HG02970 (cell line): ENCODE results near the gene ANKRD55.
"Not testable (repeated sequence)": the region's sequence is repeated elsewhere in the genome, so short reads cannot be mapped to it uniquely, and the experiment has no call there.

Experiments used
- ATAC-seq: cut with Tn5 transposase; IDR thresholded peaks from one replicate; pipeline ENCODE4 v1.9.1; 2021; ENCODE audit warnings: mild to moderate bottlenecking, moderate library complexity, moderate number of reproducible peaks; ENCODE audit not compliant: unreplicated experiment, low FRiP score

ANKRD55 gene

DNA sequence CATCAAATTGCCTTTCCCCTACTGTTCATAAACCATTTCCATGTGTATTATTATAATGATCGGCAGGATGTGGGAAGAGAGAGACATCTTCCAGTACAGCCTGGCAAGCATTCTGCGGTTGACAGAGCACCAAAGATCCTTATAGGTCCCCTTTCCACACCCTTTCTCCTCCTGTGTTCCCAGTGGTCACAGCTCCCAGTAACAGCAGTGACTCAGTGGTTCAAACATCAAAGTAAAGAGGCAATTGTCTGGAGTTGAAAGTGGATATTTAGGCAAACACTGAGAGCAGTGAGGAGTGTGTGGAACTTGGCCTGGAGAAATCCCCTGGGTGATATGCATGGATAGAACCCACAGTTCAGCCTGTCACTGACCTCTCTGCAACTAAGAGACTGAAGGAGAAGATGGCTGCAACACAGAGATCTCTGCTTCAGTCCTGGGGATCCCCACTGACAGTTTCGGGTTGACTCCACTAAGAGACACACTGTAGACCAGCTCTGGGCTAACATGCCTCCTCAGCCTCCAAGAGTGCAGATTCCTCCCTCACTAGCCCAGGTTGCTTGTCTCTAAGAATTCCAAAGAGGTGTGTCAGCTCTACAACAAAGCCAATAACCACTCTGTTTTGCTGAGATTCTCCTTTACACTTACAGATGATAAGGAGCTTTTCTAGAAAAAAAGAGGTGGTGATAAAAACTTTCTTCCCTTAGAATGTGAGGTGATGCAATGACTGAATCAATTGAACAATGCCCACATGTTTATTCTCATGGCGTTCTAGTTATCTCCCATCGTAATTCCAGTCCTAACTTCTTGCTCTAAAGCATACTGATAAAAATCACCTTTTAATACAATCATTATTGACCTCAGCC, 143.9 kb downstream of the ANKRD55 start:
- ATAC-seq, result no peak

DNA sequence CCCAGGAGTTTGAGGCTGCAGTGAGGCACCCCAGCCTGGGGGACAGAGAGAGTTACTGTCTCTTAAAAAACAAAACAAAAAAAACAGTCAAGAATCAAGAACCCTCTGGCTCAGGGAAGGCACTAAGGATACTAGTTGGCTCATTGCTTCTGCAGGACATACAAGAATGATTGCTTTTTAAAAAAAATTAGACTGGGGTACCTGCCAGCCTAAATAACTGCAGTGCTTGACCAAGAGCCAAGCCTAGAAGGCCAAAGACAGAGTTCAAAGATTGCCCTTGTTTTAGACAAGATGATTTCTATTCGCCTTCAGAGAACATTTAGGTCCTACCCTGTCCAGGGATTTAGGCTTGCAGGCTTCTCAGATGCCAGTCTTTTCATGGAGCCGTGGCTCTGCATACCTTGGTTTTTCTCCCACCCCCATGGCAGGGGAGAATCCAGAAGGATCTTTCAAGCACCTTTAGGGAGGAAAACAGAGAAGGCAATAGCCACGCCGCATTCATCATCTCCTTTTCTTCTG, 144.6 kb downstream of the ANKRD55 start:
- no peak for ATAC-seq

DNA sequence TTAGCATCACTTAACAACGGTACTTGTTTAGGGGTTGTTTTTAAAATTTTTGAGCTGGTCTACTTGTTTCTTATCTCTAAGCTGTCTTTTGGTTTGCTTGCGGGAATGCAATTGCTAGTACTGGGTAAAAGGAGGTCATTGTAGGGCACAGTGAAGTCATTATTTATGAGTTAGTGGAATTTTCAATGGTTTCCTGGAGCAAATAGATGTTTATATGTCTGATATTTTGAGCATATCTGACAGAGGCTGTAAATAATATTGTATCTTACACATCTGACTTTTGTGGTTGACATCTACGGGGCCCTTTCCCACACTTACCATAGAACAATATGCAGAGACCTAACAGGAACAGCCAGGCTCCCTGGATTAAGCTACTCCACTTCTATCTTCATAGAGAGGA, 147.9 kb downstream of the ANKRD55 start:
- ATAC-seq, result no peak

DNA sequence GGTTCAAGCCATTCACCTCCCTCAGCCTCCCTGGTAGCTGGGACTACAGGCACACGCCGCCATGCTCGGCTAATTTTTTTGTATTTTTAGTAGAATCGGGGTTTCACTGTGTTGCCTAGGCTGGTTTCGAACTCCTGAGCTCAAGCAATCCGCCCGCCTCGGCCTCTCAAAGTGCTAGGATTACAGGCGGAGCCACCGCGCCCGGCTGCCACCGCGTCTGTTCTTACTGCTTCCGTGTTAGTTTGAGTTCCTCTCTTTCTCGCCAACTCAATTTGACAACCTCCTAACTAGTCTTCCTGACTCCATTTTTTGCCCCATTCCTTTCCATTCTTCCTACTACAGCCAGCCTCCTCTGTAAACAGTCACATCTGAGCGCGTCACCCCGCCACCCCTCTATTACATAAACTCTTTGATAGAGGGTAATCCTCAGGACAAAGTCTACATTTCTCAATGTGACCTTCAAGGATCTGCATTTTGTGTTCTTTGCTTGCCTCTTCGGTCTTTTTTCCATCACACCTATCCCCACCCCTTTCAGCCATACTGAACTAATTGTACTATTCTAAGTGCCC, 149.8 kb downstream of the ANKRD55 start:
- no peak for ATAC-seq

DNA sequence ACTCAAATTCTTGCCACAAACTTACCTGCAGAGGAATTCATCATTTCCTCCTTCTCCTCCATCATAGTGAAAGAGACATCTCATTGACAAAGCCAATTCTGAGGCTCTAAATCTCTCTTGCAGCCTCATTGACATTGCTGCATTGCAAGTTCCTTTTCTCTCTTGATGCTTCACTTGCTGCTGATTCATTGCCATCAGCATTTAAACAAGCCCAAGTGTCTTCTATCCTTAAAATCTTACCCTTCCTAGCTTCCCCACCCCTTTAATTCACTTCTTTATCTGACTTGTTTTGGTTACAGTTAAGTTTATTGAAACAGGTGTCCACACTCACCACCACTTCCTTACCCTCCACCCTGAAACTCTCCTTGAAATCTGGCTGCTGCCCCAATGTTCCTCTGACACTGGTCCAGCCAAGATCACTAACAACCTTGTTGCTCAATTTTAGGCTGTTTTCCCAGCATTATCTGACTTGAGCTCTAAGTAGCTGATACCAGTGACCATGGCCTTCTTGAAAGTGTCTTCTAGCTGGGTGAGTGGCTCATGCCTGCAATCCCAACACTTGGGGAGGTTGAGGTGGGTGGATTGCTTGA, 152.0 kb downstream of the ANKRD55 start:
- peak; percentile 25 for ATAC-seq

DNA sequence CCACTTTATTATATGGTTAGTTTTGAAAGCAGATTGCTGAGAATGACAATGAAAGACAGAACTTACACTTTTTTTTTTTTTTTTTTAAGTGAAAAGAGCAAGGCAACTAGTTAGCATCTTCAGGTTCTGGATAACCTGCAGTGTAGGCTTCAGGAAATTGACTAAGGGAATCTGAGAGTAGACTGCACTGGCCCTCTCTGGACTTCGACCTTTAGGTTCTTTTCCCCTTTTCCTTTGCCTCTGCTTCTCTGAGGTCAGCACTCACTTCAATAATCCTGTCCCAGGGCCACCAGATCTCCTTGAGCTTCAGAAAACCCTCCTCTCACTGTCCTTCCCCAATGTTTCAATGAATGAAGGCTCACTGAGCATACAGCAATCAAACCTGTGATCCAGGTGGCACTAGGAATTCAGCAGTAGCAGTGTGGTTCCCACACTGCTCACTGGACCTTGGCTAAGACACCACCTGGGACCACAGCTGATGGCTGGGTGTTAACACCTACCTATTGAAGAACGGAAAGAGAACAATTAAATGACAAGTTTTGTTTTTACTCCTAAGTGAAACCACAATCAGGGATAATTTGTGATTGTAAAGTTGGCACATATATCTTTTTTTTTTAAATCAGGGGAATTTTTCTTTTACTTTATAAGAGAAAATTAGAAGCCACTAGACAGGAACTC, 152.6 kb downstream of the ANKRD55 start:
- peak; percentile 62 for ATAC-seq

DNA sequence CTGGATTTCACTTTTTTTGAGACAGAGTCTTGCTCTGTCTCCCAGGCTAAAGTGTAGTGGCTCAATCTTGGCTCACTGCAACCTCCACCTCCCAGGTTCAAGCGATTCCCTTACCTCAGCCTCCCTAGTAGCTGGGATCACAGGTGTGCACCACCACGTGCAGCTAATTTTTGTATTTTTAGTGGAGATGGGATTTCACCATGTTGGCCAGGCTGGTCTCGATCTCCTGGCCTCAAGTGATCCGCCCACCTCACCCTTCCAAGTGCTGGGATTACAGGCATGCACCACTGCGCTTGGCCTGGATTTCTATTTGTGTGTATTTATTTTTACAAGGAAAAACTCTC, 154.0 kb downstream of the ANKRD55 start:
- not testable (repeated sequence) for ATAC-seq

DNA sequence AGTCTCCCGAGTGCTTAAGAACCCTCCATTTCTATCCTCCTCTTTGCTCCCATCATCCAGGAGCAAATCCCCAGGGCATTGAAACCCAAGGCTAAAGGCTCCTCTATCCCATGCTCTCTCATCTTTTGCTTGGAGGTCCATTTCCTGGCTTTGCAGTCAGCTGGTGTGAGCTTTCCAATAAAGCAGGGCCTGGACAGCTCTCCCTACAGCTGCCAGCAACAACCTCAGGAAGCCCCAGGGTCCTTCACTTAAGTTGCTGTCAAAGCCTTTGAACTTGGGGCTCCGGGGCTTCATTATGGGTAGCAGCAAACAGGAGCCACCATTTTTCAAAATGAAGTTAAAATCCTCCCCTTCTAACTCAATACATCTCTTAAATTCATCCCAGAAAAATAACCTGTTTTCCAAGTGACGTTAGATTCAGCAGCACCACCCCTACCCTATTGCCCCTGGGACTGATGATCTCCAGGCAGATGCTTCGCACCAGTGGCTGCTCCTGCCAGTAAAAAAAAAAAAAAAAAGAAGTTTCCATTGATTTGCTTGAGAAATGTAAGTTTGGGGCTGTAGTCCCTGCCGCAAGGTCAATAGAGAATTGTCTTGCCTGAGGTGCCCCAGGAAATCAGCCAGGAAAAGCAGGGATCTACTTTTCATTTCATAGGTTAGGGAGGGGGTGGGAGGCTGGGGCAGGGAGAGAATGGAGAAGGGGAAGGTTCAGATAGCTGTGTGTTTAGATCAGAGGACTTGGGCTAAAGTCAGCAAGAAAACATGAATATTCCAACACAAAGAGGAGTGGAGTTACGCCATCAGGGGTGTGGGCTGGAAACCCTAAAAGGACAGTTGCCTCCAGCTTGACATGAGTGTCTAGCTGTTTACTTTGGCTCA, 154.6 kb downstream of the ANKRD55 start:
- ATAC-seq, result no peak

DNA sequence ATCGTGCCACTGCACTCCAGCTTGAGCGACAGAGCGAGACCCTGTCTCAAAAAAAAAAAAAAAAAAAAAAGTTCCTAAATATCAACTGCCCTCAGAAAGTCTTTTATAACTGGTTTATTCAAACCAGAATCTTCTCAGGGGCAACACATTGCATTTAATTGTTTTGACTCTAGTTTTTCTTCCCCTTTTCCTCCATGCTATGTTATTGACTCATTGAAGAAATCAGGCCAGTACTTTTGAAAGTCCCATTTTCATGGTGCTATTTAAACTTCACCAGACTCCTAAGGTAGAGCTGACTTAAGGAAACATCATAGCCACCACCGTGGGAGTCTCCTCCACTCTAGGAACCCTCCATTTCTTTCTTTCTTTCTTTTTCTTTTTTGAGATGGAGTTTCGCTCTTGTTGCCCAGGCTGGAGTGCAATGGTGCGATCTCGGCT, 155.3 kb downstream of the ANKRD55 start:
- ATAC-seq, result no peak

DNA sequence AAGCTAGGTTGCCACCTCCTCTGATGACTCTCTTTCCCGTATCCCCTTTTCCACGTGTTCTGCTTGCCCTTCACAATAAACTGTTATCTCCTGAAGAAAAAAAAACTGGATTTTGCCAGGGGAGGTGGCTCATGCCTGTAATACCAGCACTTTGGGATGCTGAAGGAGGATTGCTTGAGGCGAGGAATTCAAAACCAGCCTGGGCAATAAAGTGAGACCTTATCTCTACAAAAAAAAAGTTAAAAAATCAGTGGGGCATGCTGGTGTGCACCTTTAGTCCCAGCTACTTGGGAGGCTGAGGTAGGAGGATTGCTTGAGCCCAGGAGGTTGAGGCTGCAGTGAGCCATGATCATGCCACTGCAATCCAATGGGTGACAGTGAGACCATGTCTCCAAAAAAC, 156.6 kb downstream of the ANKRD55 start:
- ATAC-seq, result no peak

DNA sequence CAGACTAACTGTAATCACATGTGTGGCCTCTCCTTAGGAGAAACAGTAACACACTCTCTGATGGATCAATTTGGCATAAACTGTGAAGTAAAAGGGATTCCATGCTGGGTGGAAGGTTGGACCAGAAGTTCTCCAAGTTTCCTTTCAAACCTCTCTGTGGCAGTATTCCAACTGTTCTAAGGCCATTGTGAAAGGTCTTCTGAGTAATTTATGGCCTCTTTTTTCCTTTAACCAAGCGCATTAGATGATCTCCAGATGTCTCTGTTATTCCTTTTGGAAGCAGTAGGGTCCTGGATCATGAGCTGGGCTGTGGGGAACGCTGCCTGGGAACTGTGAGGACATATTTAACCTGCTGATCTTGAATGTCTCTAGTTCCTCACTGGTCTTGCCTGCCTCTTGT, 157.8 kb downstream of the ANKRD55 start:
- no peak for ATAC-seq

DNA sequence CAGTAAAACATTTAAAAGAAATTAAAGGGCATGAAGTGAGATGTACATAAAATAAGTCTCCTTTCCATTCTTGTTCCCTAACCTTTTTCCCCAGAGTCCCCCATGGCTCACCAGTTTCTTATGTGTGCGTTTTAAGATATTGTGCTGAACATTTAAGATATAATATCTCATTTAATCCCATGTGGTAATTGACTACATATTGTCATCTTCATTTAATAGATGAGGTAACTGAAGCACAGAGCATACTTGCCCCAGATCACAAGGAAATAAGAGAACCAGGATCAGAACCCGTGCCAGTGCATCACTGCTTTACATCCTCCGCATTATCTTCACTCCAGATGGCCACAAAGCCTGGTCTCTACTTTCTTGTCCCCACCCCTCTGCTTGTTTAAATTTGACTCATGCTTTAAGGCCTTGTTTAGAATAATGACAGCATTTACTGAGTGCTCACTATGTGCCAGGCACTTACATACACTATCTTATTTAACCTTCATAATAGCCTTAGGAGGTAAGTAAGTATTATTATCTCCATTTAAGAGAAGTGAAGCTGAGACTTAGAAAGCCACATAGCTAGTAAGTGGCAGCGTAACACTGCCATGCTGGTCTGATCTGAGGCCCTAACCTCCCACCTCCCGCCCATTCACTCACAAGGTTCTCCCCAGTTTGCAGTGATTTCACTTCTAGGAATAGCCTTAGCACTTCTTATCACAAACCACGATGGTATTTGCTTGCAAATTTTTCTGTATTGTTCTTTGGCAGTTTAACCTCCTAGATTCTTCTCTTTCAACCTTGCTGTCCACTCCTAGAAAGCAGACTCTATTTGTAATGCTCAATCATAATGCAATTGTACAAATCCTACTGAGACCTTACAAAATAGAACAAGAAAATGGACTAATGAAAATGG, 160.0 kb downstream of the ANKRD55 start:
- no peak for ATAC-seq

DNA sequence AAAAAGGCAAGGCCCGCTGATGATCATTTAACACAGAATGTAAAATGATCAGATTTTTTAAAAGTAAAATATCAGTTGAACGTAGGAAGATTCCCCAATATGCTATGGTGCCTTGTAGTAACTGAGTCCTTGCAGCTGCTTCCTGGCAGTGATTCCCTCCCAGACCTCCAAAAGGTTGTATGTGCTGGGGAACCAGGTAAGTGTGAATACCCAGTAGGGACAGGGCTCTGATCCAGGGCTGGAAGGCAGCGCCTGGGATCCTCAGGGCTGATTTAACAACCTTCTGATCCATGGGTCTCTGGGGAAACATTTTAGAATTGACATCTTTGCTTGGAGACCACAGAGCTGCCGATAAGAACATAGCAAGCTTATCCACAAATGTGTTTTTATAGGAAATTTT, 161.7 kb downstream of the ANKRD55 start:
- no peak for ATAC-seq

DNA sequence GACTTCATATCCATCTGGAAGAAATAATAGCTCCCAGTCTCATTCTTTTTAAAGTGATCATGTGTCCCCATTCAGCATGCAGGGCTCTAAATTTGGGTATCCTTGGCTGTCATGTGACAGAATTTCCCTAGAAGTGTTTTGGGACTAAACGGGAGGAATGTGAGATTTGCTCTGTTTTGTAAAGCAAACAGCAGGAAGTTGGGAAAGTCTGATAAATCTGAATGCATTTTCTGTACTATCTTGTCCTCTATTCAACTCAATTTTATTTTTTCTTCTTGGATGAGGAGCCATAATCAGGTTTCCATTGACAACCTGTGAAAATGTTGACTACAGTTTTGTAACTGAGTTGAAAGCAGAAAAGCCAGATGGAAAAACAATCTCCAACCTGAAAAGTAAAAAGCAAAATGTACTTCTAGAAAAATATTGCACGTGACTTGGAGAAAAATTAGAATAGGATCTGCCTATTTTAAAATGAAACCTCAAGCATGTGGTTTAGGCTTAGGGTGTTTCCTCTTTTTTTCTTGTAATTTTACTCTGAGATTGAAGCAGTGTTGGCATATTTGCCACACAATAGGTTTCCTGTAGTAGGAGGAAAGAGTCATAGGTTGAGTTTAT, 162.2 kb downstream of the ANKRD55 start:
- no peak for ATAC-seq

DNA sequence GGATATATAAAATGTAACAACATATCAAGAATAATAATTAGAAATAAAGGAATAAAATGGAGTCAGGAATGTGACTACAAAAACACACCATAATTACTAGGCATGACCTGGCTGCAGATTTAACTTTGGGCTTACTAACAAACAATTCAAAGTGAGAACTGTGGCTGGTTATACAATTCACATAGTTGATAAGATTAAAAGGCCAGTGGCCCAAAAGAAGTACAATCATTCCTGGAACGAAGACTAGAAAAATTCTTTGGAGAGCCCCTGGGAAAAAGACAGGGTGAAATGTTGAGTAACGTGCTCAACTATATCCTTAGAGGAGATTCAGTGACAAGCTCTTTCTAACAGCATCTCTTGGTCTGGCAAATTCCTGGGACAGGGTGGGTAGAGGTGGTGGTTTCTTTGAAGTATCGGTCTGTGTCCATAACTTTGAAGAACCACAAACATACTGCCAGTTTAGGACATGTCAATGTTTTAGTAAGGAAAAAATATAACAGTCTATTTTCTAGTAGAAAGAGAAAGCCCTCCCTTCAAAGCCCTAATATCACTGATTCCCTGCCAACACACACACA, 163.4 kb downstream of the ANKRD55 start:
- no peak for ATAC-seq

DNA sequence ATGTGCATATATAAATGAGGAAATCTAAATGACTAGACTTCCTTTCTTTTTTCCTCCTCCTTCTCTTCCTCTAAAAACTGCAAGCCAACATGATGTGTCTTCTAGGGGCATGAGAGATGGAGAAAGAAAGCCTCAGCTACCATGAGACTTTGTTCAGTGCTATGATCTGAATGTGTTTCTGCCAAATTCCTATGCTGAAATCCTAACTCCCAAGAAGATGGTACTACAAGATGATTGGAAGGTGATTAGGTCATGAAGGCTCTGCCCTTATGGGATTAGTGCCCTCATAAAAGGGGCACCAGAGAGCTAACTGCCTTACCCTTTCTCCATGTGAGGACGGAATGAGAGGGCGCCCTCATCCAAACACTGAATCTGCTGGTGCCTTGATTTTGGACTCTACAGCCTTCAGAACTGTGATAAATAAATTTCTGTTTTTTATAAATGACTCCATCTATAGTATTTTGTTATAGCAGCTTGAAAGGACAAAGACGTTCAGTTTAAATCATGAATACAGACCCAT, 166.1 kb downstream of the ANKRD55 start:
- no peak for ATAC-seq

DNA sequence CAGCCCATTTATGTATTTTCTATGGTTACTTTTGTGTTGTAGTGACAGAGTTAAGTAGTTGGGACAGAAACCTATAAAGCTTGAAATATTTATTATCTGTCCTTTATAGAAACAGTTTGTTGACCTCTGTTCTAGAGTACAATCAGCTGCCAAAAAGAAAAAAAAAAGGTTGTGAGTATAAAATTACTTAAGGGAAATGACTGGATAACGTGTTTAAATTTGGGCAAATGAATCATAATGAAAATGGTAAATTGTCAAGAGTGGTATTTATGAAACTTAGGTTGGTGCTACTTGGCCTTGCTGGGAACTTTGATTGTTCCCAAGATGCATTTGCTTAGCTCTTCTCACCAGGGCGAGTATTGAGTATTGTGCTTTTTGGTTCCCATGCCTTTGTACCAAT, 168.1 kb downstream of the ANKRD55 start:
- ATAC-seq, result no peak
